Activated CD8-positive, alpha-beta memory T cell treated with anti-CD3 and anti-CD28 coated beads for 36 hours (primary cell): ENCODE measurements around the gene ATP8B4. TPM values are rescaled to one million over a fixed set of nuclear protein-coding genes. Genes with fewer than 3 reads are reported as not detected.
"Not testable (repeated sequence)": the region's sequence is repeated elsewhere in the genome, so short reads cannot be mapped to it uniquely, and the experiment has no call there.

Experiments used
- CTCF ChIA-PET: fragments of 350-600 bp; sonication (Branson Sonifier 250); formaldehyde crosslinking; loops from one replicate; lab custom pipeline; 2021; ENCODE audit warnings: antibody characterized with exemption; lab: Charles Lee
- POLR2A ChIA-PET: fragments of 350-600 bp; sonication (Branson Sonifier 250); formaldehyde crosslinking; loops from one replicate; lab custom pipeline; 2021; ENCODE audit warnings: antibody characterized with exemption; lab: Charles Lee
- total RNA-seq, 2 experiments: library from RNA; stranded (reverse); gene quantifications; one replicate each; pipeline ENCODE4 v1.2.3, GENCODE V29; 2021

Gene ATP8B4
- total RNA-seq, 2 experiments from 2014 or later = 15.9 to 16.3 TPM

DNA sequence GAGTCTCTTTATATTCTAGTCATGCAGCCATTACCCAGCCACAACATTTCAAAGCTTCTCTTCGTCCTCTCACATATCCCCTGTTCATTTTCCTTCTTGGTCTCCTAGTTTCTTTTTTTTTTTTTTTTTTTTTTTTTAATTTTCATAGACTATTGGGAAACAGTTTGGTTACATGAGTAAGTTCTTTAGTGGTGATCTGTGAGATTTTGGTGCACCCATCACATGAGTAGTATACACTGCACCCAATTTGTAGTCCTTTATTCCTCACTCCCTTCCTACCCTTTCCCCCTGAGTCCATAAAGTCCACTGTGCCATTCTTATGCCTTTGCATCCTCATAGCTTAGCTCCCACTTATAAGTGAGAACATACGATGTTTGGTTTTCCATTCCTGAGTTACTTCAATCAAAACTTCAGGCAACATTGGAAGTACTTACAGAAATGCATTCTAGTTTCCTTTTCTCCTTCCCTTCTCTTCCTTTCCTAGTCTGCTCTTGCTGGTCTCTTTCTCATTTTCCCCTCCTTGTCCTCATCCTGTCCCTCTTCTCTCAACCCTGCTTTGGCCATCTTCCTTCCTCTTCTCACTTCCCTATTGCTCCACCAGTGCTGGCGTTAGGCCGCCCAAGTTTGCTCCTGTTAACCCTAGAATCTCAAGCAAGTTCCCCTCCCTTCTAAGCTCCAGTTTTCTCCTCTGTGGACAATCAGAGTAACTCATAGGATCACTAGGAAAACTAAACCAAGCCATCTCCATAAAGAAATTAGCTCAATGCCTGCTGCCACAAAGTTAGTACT is 4.8 kb downstream of the ATP8B4 start:
- POLR2A ChIA-PET = no interaction called here
- CTCF ChIA-PET = interaction anchor here (0.6 kb wide), 3 partner anchors 46 to 977 kb away, joined by 3 to 4 read pairs (median 3); no protein-coding TSS in a partner anchor

DNA sequence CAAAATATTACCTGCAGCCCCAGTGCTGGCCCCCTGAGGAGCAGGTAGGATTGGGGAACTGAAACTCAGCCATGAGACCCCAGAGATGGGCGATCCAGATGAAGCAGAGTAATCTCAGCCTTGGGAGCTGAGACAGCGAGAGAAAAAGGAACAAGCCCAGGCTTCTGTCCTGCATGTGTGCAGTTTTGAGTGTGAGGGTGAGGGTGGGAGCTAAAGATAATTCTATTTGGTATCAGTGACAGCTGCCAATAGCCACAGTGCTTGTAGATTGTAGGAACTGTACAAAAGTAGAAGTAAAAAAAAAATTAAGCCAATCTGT is 5.9 kb downstream of the ATP8B4 start:
- CTCF ChIA-PET = no interaction called here
- POLR2A ChIA-PET = no interaction called here

DNA sequence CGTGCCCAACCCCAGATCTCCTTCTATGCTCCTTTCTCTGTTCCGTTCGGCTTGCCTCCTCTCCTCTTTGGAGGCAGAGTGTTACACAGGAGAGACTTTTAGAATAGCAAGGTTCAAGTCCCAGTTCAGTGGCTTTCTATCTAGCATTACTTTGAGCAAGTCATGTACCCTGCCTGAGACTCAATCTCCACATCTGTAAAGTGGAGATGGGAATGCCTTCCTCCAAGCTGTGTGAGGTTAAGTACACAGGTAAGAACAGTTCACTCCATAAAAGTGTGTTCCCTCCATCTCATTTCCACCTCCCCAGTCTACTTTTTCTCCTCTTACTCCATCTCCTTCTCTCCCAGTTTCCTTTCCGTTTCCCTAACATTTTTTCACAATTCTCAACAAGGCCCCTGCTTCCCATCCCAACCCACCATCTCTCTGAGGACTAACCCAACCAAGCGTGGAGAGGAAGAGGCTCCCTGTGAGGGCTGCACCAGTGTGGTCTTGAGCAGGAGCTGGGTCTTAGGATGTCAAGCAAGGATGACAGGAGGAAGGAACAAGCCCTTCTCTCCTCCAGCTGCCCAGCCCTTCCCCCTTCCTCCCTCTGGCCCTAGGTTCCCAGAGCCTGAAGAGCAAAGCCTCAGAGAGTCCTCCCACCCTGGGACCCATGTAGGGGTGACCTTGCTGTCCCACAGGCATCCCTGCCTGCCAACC is 6.4 kb downstream of the ATP8B4 start:
- ChIA-PET POLR2A (no interaction called here), CTCF (no interaction called here)

- CTCF ChIA-PET = no interaction called here
- POLR2A ChIA-PET = no interaction called here
These were observed 8.7 kb downstream of the ATP8B4 start for GRCh38 chr15:50110285-50110684.

DNA sequence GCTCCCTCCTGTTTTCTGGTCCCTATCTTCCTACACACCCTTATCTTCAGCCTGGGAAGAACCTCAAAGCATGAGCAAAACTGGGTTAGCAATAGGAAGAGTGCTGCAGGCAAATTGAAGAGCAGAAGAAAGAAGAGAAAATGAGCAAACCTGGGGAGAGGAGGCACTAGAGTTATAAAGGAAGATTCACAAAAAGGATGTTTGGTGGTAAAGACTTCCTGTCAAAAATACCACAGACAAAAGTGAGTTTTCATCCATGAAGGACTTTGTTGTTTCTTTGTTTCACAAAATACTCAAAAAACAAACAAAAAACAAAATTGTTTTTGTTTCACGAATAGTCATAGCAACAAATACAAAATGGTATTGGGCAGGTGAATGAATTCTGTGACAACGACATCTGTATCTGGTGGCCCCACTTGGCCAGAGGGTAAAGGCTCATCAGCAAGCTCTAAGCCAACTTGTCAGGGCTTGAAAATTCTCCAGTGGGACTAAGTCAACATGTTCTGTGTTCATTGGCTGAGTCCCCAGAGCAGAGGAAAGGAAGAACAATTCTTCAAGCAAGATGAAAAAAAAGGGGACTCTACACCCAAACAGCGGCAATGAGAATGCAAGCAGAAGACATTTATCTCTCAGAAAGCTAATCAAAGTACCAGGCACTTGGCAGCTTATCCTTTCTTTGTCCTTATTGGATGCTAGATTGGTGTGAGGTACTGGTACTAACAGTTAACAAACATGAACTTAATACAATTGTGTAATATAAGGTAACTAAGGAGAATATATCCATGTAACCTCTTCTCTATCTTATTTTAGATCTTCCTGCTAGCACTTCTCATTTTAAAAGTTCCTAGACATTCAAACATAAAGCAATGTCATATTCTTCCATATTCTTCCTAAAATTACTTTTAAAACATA is 9.7 kb downstream of the ATP8B4 start:
- CTCF ChIA-PET = interaction anchor here (1.1 kb wide), 1 partner anchor 140 kb away, joined by 3 read pairs; no protein-coding TSS in a partner anchor
- POLR2A ChIA-PET = no interaction called here

- CTCF ChIA-PET = interaction anchor here (1.1 kb wide), 1 partner anchor 140 kb away, joined by 3 read pairs; no protein-coding TSS in a partner anchor
These were observed 10.6 kb downstream of the ATP8B4 start for GRCh38 chr15:50108461-50108860.

GRCh38 chr15:50107591-50108408 is 11.2 kb downstream of the ATP8B4 start:
- CTCF ChIA-PET = no interaction called here
- POLR2A ChIA-PET = no interaction called here

More at GRCh38 chr15:50108461-50108860, 10.6 kb downstream of the ATP8B4 start:
- POLR2A ChIA-PET = no interaction called here

- POLR2A ChIA-PET = interaction anchor here (0.7 kb wide), 1 partner anchor 246 kb away, joined by 3 read pairs; no protein-coding TSS in a partner anchor
- CTCF ChIA-PET = no interaction called here
These were observed 11.9 kb downstream of the ATP8B4 start for GRCh38 chr15:50107157-50107556.

- POLR2A ChIA-PET = interaction anchor here (0.7 kb wide), 1 partner anchor 247 kb away, joined by 3 read pairs; no protein-coding TSS in a partner anchor
- CTCF ChIA-PET = no interaction called here
These were observed 12.6 kb downstream of the ATP8B4 start for GRCh38 chr15:50106457-50106856.

DNA sequence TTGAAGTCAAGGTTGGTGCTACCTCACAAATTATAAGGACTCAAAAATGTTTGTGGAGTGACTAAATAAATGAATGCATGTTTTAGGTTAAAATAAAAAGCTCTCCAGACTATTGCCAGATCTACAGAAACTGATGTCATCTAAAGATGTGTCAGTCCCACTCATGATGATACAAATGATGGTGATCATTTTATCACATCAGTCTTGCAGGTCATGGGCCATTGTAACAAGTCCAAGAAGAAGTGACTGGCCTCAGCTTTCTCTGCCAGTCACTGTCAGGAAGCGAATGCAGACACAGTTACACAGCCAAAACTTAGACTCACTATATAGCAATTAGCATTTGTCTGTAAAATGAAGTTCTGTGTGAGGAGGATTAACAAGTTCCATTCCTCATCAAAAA is 18.5 kb downstream of the ATP8B4 start:
- ChIA-PET POLR2A (no interaction called here), CTCF (no interaction called here)

DNA sequence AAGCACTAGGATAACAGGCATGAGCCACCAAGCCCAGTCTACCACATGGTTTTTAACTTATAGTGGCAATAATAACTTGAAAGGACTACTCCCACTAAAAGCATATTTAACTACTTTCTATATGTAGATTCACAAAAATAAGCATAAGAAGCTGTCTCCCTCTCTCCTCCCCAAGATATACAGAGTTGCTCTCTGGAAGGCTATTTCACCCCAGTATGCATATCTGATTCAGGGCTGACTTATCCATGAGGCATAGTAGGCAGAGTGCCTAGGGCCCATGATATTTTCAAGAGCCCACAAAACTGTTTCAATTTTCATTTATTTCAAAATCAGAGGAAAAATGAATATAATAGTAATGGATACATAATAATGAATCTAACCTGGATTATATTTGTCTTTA is 20.5 kb downstream of the ATP8B4 start:
- CTCF ChIA-PET = no interaction called here
- POLR2A ChIA-PET = no interaction called here

DNA sequence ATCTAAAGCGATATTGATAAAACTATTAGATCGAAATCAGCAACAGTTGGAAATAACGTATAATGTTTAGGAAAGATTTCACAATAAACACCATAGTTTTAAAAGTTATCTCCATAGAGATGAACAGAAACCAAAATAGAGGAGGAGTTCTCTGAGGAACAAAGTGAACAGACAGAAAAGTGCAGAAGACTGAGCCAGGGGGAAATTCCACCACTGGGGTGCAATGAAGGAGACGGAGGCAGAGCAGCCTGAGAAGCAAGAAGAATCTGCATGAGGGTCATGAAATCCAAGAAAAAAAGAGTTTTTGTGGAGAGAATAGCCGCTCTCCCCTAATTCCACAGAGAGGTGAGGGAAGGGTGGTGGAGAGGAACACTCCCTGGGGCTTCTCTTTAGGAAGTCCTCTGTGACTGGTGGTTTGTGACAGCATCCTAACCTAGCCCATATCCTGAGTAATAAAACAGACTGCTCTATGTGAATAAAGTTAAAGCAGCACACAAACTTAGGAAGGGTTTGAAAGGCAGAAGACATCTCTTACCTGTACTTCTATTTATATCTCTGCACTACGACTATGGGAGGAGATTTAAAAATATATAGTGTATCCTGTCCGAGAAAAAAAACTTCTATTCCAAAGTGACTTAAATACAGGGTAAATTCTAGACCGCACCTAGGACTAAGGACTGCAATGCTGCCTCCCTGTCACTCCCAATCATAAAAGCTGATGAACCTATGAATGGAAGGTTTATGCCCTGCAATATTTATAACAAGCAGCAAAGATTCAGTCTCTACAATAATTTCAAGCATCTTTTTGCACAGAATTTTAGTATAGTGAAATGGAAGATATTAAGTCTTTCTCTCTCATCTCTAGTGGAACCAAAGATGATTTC is 22.9 kb downstream of the ATP8B4 start:
- ChIA-PET POLR2A (no interaction called here), CTCF (interaction anchor here (0.6 kb wide), 1 partner anchor 50 kb away, joined by 3 read pairs; no protein-coding TSS in a partner anchor)

GRCh38 chr15:50089386-50089785 is 29.6 kb downstream of the ATP8B4 start:
- CTCF ChIA-PET, POLR2A ChIA-PET: not testable (repeated sequence)

DNA sequence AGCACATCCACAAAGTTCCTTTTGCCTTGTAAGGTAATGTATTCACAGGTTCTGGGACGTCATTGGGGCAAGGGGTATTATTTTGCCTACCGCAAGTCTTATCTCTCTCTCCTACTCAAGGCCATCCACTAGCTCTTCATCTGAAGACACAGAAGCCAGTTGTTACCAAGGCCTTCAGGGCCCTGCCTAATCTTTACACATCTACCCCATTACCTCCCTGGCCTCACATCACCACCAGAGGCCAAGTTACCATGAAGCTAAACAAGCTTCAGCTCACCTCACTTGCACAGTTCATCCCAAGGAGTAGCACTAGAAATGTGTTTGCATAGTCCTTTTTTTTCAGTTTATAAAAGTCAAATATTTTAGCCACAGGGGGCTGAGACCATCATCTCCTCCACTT is 34.1 kb downstream of the ATP8B4 start:
- CTCF ChIA-PET = interaction anchor here (1.0 kb wide), 1 partner anchor 61 kb away, joined by 3 read pairs; no protein-coding TSS in a partner anchor
- POLR2A ChIA-PET = no interaction called here

DNA sequence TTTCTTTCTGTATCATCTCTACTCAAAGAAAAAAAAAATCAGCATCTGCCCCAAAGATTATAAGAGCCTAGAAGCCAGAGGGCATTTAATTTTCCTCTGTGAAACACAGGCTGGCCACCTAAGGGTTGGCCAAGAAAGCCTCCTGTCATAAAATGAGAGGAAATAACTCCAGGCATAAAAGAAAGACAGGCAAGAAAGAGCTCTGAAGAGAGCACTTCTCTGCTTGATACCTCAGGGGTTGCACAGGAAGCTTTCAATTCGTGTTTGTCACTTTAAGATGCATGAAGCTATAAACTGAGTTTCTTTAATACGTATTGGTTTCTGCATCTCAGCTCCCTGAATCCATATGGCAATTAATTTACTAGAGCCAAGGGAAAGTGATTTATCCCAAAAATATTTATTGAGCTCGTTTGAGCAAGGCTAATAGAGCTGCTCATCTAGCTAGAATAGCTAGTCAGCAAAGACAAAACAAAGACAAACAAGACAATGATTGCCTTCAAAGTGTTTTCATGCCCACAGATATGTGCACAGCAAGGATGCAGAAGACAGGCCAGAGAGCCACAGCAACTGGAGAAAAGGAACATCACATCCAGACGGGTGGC is 35.5 kb downstream of the ATP8B4 start:
- CTCF ChIA-PET = no interaction called here
- POLR2A ChIA-PET = no interaction called here

DNA sequence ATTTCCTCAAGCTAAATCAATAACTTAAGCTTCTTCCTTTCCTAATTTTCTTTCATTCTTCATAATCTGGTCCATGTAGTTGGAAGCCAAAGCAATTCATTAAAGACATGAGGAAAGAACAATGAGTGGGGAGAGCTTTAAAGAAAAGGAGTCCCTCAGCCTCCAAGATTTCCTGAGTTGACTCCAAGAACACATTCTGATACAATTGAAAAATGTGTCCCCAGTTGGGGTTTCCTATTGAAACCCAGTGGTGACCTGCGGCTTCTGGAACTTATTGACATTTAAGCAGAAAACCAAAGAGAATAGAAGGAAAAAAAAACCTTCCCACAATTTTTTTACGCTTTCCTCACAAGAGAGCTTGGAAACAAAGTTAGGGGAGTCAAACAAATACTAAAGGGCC is 37.0 kb downstream of the ATP8B4 start:
- CTCF ChIA-PET = no interaction called here
- POLR2A ChIA-PET = no interaction called here

DNA sequence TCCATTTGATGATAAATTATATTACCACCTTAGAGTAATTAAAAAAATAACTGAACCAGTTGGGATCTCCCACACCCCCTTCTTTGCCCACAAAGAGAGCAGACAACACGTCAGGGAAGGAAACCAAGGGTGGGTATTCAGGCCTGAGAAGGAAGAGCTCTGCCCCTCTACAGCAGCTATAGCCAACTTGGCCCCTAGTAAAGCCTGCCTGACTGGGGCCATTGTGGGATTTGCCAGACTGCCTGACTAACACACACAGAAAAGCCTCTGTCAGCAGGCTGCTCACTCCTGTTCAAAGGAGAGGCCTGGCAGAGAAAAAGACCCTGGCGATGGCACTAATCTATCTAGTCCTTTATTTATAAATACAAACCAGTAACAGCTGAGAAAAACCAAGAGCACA is 41.4 kb downstream of the ATP8B4 start:
- ChIA-PET POLR2A (no interaction called here), CTCF (interaction anchor here (0.7 kb wide), 1 partner anchor 72 kb away, joined by 4 read pairs; no protein-coding TSS in a partner anchor)
